Measurements from ENCODE around the gene RAB11A. TPM values are rescaled to one million over a fixed set of nuclear protein-coding genes. Genes with fewer than 3 reads are reported as not detected.

RAB11A gene
- total RNA-seq, 1 donor from 2014 or later = 214 TPM

DNA sequence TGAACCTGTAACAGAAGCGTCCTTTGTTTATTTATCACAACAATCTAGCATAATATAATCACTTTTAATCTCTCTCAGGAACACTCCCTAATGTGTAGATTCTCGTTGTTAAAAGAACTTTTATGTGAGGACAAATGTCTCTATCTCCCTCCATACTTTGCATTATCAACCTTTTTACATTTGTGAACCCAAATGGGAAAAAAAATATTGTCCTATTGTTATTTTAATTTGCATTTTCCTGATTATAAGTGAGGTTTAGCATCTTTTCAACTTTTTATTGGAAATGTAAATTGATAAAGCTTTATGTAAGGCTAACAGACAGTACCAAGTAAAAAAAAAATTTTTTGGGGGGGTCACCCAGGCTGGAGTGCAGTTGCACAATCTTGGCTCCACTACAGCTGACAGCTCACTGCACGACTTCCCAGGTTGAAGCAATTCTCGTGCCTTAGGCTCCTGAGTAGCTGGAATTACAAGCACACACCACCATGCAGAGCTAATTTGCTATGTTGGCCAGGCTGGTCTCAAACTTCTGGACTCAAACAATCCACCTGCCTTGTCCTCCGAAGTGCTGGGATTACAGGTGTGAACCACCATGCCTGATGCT is 44.2 kb upstream of the RAB11A start:
- Mint-ChIP-seq H3K4me1 (peaks cover 5% of the 10 kb centered on the region), H3K27me3 (ENCODE audit: low read depth) (no peaks in the 10 kb centered on the region), H3K27ac (ENCODE audit: unreplicated experiment) (no peak overlapping the region), H3K36me3 (ENCODE audit: low read depth) (no peaks in the 10 kb centered on the region), H3K9me3 (no peaks in the 10 kb centered on the region), H3K4me3 (no peak overlapping the region)
- no peak for DNase-seq (ENCODE audit: low read depth, low spot score)
- no peak for TF ChIP-seq CTCF (conservative IDR thresholded peaks at IDR 0.05)

- Mint-ChIP-seq H3K27me3 (ENCODE audit: low read depth) (no peaks in the 10 kb centered on the region), H3K4me1 (peaks cover 5% of the 10 kb centered on the region), H3K9me3 (peaks cover 2% of the 10 kb centered on the region), H3K4me3 (no peak overlapping the region), H3K27ac (ENCODE audit: unreplicated experiment) (no peak overlapping the region), H3K36me3 (ENCODE audit: low read depth) (no peaks in the 10 kb centered on the region)
- no peak for TF ChIP-seq CTCF (conservative IDR thresholded peaks at IDR 0.05)
- DNase-seq (ENCODE audit: low read depth, low spot score) = no peak
These were observed 42.2 kb upstream of the RAB11A start for GRCh38 chr15:65827065-65827464.

GRCh38 chr15:65828585-65828984 is 40.7 kb upstream of the RAB11A start:
- Mint-ChIP-seq H3K27ac (ENCODE audit: unreplicated experiment) (no peak overlapping the region), H3K9me3 (peaks cover 2% of the 10 kb centered on the region), H3K36me3 (ENCODE audit: low read depth) (no peaks in the 10 kb centered on the region), H3K4me3 (no peak overlapping the region), H3K4me1 (peaks cover 17% of the 10 kb centered on the region), H3K27me3 (ENCODE audit: low read depth) (no peaks in the 10 kb centered on the region)
- no peak for DNase-seq (ENCODE audit: low read depth, low spot score)
- no peak for TF ChIP-seq CTCF (conservative IDR thresholded peaks at IDR 0.05)

GRCh38 chr15:65829130-65829764 is 40.0 kb upstream of the RAB11A start:
- Mint-ChIP-seq H3K27ac (ENCODE audit: unreplicated experiment) (no peak overlapping the region), H3K4me1 (peaks cover 14% of the 10 kb centered on the region), H3K27me3 (ENCODE audit: low read depth) (no peaks in the 10 kb centered on the region), H3K36me3 (ENCODE audit: low read depth) (no peaks in the 10 kb centered on the region), H3K4me3 (no peak overlapping the region), H3K9me3 (peaks cover 2% of the 10 kb centered on the region)
- peak; percentile 65 for TF ChIP-seq CTCF (conservative IDR thresholded peaks at IDR 0.05)
- DNase-seq (ENCODE audit: low read depth, low spot score) = no peak

DNA sequence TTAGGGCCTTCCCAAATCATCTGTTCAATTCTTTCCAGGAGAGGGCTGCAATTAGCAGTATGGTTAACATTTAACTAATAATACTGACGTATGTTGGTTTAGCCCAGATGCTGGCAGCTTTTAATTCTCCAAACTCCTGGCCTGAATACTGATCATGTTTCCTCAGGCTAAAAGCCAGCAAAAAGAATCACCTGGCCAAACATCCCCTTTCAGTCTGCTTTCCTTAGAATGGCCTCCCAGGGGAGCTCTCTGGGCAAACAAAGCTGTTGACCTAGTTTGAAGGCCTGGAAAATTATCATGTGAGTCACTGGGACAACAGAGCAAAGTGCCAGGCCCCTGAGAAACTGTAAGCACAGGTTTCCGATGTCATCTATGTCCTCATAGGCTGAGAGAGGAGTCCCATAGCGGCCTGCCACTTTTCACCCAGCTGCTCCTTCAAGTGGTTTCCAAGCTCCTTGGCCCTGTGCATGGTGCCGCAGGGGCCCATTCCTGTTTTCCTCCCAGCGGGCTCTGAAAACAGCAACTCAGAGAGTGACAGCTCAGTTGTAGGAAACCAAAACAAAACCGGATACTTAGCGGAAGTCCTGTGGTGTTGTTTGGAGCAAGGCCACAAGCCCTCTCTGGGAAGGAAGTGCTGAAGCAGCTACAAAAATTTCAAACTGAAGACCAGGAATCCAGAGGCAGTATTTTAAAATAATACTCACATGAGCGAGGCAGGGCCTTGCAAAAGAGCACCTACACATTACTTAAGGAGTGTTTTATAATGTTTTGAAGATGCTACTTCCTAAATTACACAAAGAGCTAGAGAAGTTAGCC is 36.5 kb upstream of the RAB11A start:
- Mint-ChIP-seq H3K27ac (ENCODE audit: unreplicated experiment) (peak overlapping the region; percentile 40), H3K4me3 (no peak overlapping the region), H3K9me3 (peaks cover 2% of the 10 kb centered on the region), H3K27me3 (ENCODE audit: low read depth) (no peaks in the 10 kb centered on the region), H3K4me1 (peaks cover 15% of the 10 kb centered on the region), H3K36me3 (ENCODE audit: low read depth) (no peaks in the 10 kb centered on the region)
- no peak for TF ChIP-seq CTCF (conservative IDR thresholded peaks at IDR 0.05)
- DNase-seq (ENCODE audit: low read depth, low spot score) = no peak
